CD1c-positive myeloid dendritic cell (primary cell): ENCODE measurements around the gene RAB42.
"Not testable (repeated sequence)": the region's sequence is repeated elsewhere in the genome, so short reads cannot be mapped to it uniquely, and the experiment has no call there.

Experiments
- DNase-seq: peaks from one replicate; pipeline ENCODE4 v3.0.0-alpha.2; 2016; ENCODE audit errors: extremely low spot score

Gene RAB42

DNA sequence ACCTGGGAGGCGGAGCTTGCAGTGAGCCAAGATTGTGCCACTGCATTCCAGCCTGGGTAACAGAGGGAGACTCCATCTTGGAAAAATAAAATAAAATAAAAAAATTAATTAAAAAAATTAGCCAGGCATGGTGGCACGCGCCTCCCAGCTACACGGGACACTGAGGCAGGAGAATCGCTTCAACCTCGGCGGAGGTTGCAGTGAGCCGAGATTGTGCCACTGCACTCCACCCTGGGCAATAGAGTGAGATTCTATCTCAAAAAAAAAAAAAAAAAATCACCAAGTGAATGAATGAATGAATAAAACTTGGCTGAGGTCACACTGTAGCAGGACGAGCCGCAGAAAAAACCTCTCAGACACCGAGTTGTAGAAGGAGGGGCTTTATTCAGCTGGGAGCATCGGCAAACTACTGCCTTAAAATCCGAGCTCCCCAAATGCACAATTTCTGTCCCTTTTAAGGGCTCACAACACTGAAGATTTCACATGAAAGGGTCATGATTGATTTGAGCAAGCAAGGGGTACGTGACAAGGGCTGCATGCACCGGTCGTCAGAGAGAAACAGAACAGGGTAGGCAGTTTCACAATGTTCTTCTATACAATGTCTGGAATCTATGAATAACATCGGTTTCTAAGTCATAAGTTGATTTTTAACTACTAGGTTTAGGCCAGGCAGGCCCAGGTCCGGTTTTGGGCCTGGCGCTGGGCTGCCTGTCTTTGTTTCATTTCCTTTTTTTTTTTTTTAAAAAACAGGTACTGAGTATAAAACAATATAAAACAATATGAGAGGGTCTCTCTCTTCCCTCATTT, 5.3 kb upstream of the RAB42 start:
- DNase-seq: not testable (repeated sequence)

DNA sequence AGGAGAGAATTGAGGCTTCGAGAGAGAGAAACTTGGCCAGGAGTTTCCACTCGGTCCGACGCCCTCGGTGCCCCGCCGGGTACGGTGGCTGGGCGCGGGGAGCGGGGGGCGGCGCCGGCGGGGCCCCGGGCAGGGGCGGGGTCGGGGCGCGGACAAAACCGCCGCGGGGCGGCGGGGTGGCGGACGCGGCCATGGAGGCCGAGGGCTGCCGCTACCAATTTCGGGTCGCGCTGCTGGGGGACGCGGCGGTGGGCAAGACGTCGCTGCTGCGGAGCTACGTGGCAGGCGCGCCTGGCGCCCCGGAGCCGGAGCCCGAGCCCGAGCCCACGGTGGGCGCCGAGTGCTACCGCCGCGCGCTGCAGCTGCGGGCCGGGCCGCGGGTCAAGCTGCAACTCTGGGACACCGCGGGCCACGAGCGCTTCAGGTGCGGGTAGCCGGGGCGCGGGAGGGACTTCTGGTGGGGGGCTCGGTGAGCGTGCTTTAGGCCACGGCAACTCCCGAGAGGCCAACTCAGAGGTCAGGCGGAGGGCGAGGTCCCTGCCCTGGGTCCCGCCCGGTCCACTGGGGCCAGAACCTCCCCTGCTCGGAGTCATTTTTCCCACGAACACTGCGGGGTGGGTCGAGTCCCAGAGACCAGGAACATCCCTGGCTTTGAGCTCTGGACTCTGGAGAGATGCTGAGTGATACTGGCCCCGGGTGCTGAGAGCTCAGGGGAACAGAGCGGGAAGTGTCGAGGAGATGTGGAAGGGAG, 431 bp downstream of the RAB42 start:
- DNase-seq: peak; percentile 44

DNA sequence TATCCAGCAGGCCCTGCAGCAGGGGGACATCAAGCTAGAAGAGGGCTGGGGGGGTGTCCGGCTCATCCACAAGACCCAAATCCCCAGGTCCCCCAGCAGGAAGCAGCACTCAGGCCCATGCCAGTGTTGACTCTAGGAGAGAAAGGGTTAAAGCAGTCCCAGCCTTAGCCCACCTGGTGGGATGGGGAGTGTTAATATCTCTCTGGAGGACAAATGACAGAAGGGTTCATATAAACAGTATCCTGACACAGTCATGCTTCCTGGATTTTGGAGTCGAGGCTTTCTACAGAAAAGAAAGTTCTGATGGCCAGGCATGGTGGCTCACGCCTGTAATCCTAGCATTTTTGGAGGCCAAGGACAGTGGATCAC, 1.9 kb downstream of the RAB42 start:
- not testable (repeated sequence) for DNase-seq

DNA sequence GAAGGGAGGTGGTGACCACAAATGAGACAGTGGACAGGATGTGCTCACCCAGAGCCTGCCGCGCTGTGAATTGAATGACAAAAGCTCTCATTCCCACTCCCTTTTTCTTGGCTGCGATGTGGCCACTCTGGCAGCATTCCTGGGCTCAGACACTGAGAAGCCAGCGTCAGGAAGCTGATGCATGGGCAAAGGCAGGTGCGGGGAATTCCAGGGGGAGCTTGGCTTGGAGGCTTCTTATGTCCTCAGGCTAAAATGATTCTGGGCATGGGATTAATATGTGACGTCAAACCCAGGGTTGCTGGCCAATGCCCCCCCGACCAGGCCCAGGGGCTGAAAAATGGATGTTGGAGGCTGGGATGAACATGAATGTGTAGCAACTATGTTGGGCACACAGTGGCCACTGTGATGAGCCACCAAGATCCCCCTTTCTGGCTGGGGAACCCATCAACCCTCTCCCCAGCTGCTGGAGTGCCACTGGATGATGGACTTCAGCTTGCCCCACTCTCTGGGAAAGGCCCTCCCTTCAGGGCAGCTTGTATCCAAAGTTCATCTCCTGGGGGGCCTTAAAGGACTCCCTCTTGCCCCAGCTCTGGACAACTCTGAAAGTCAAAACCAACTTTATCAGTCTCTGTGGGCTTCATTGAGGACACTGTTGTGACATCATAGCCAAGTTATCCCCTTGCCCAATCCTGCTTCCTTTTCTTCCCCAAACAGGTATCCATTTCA, 2.8 kb downstream of the RAB42 start:
- not testable (repeated sequence) for DNase-seq

DNA sequence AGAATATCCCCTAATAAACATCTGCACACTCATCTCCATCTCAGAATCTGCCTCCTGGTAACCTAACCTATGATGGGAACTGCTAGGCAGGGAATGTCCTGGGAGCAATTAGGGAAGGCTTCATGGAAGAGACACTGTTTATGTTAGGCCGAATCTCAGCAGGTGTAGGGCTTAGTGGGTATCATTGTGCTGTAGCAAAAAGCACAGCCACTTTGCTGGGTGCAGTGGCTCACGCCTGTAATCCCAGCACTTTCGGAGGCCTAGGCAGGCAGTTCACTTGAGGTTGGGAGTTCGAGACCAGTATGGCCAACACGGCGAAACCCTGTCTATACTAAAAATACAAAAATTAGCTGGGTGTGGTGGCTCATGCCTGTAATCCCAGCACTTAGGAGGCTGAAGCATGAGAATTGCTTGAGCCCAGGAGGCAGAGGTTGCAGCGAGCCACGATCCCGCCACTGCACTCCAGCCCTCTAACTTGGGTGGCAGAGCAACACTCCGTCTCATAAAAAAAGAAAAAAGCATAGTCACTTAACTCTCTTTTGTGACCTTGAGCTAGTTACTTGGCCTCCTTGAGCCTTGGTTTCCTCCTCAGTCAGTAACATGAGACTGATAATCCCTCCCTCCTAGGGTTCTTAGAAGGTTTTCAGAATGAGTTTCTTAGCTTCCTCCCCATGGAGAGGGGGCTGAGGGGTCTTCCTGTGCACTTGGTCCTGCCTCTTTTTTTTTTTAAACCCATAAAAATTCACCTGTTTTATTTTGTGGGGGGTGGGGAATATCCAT, 3.5 kb downstream of the RAB42 start:
- DNase-seq: no peak

DNA sequence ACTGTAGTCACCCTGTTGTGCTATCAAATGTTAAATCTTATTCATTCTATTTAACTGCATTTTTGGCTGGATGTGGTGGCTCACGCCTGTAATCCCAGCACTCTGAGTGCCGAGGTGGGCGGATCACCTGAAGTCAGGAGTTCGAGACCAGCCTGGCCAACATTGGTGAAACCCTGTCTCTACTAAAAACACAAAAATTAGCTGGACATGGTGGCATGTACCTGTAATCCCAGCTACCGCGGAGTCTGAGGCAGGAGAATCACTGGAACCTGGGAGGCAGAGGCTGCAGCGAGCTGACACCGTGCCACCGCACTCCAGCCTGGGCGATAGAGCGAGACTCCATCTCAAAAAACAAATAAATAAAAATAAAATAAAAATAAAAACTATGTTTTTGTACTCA, 4.2 kb downstream of the RAB42 start:
- DNase-seq: not testable (repeated sequence)

DNA sequence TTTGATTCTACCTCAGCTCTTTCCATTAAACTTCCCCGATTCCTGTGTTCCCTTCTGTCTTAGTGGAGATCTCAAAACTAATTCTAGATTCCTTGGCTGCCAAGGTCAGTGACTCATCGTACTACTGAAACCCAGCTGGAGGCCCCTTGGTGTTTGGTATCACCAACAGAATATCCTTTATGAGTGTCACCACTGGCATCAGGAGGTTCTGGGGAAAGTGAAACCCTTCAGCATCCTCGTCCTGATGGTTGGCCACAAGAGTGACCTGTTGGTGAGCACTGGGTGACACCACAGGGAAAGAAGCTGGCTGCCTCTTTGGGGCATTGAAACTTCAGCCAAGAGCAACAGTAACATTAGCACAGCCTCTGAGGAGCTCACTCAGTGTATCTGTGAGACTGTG, 9.6 kb downstream of the RAB42 start:
- no peak for DNase-seq

DNA sequence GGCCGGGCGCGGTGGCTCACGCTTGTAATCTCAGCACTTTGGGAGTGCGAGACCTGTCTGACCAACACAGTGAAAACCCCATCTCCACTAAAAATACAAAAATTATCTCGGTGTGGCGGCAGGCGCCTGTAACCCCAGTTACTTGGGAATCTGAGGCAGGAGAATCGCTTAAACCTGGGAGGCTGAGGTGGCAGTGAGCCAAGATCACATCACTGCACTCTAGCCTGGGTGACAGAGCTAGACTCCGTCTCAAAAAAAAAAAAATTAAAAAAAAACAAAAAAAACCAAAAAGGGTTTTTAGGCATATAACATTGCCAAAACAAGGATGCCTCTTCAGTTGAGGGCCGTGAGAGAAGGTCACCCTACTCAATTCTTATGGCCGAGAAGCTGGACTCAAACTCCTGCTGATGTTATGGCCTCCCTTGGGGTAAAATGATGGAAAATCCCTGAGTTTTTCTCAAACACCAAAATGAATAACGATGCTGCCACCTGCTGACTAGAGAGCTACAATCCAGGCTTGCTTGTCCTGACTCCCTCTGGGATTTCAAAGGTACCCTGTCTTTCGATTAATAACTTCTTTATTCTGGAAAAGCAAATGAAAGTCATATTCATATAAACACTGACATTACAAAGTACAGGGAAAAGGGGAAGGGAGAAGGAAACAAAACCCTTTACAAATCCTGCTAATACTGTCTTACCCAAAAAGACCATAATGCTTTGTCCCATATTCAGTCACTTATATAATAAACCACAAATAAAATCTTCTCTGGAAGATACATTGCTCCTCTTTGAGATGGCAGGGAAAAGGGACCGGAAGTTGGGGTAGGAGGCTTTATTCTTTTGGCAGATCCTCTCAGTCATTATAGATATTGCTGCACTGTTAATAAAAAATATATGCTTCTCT, 10.7 kb downstream of the RAB42 start:
- DNase-seq: peak; percentile 81

DNA sequence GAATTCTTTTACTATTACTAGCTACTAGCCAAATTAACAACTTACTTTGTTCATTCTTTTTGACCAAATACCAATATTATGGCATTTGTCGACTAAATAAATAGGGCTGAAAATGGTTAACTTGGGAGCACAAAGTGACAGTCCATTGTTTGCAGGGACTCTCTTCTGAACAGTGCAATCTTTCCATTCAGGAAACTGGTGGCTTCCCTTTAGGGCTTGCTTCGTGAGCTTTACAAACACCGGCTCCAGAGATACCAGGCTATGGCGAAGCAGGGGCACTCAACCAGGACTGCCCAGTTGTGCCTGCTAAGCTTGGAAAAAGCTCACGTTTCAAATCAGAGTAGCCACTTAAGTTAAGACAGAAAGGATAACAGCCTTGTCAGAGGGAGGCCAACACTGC, 12.3 kb downstream of the RAB42 start:
- no peak for DNase-seq

DNA sequence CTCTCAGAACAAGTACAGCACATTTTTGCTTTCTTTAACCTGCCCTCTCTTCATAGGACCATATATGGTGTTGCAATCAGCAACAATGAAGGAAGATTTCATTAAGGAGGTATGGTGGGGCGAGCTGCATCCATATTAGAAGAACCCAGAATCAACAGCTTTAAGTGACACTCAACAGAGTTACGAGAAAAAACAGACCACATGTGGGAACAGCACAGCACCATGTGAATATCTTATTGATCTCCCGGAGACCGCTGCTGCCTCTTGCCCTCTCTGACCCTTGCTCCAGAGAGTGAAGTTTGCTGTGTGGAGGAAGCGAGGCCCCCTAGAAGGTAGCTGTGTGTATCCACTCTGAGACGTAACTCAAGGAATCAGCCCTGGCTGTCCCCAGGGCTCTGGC, 12.9 kb downstream of the RAB42 start:
- DNase-seq: no peak

DNA sequence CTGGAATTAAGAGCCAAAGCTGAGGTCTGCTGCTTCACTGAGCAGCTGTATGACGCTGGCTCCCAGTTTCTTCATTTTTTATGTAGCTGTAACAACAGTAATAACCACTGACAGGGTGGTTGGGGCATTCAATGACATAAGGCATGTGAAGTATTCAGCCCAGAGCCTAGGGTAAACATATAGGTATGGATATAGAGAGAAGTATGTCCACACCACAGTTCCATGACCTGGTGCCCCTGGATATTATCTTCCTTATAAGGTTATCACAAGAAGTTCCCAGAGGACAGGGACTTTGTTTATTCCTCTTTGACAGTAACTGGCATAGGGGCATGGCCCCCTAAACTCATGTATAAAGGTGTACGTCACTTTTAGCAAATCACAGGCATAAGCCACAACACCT, 14.7 kb downstream of the RAB42 start:
- DNase-seq: no peak

DNA sequence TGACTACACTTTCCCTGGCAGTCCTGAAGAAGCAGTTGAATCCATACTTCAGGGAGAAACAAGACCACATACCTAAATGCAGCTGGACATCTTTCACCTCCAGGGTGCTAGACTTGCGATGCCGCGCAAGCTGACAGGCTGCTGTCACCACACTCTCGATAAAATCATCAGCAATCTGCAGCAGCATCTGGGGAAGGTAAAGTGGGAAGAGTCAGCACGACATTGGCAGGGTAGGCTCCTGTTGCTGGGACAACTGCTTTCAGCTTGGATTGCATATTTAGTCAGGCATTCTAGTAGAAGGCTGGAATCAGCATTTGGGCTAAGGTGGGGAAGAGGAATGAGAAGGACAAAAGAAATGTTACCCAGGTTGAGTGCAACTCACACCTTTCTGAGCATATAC, 21.1 kb downstream of the RAB42 start:
- no peak for DNase-seq

DNA sequence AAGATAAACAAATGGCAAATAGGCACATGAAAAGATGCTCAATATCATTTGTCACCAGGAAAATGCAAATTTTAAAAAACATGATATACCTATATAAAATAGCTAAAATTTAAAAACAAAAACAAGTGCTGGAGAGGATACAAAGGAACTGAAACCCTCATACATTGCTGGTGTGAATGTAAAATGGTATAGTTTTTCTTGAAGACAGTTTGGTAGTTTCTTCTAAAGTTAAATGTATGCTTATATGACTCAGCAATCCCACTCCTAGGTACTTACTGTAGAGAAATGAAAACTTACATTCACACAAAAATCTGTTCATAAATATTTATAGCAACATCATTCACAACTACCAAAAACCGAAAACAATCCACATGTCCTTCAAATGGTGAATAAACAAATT, 39.6 kb downstream of the RAB42 start:
- DNase-seq: no peak

DNA sequence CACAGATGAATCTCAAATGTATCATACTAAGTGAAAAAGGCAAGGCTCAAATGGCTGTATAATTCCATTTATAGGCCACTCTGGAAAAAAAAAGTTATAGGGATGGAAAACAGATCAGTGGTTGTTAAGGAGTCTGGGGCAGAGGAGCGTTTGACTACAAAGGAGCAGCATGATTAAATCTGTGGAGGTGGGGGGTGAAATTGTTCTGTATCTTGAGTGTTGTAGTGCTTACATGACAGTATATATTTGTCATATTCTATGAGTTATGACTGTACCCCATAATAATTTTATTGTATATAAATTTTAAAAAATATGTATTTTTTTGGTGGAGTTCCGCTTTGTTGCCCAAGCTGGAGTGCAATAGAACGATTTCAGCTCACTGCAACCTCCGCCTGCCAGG, 40.5 kb downstream of the RAB42 start:
- DNase-seq: no peak

DNA sequence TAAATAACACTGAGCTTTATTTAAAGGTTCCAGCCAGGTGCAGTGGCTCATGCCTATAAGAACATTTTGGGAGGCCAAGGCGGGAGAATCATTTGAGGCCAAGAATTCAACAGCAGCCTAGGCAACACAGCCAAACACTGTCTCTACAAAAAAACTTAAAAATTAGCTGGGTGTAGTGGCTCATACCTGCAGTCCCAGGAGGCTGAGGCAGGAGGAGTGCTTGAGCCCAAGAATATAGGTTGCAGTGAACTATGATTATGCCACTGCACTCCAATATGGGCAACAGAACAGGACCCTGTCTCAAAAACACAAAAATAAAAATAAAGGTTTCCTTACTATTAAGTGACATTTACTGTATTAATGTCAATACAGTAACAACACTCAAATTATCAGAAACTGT, 48.7 kb downstream of the RAB42 start:
- DNase-seq: peak; percentile 11

DNA sequence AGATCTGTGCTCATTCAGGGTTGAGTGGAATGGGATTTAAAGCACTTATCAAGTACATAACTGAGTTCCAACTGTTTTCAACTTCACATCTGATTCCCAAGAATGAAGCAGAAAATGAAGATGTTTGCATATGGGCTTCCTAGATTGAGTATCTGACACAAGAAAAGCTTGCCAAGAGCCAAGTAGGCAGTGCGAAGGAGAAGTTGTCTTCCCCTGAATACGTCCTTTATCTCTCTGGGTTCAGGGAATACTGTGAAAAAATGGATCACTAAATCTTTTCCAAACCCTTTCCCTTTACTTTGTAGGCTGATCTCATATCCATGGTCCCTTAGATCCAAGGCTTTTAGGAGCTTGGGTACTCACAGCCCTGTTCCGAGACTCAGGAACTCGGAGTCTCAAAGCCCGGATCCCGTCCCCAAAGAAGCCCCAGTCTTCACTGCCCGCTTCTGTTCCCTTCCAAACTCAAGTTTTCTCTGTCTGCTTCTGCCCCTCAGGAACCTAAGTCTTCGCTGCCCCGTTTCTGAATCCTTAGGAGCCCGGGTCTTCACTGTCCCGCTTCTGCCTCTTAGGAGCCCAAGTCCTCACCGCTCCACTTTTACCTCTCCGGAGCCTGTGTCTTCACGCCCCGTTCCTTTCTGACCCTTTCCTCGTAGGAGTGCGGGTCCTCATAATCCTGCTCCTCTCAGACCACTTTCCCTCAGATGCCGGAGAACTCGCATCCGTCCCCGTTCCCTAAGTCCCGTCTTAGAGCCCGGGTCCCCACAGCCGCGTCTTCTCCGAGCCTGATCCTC, 50.2 kb downstream of the RAB42 start:
- peak; percentile 16 for DNase-seq

DNA sequence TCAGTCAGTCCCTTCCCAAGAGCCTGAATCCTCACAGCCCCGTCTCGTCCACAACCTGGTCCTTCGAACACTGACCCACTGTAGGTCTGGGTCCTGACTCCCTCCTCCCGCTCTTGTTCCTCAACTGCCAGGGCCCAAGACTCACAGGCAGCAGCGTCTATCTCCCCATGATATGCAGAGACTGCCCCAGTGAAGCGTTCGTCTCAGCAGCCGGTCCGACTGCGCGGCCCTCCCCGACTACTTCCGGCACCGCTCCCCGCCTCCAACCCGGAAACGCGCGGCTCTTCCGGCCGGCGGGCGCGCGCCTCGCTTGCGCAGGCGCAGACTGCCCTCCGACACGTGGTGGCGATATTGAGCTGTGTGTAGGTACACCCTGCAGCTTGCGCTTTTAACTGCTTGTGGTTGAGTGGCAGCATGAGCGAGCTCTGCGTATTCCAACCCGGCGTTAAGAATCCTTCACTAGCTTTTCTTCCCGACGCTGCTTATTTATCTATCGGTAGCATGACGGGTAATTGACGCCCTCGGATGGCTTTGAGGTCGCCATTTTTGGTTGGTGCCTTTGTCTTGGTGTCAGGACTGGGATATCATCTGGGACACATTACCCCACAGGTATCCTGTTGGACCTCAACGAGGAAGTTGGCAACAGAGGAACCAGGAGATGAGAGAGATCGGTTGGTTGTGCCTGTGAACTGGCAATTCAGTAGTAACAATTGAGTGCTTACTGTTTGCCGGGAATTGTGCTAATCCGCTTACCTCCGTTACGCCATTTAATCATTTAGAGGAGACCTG, 51.0 kb downstream of the RAB42 start, which contains the start of gene TAF12:
Gene TAF12 (minus strand): TSS at position 221 of the 789 bp plus-strand sequence. CDS start 20,986 bp downstream, outside the sequence.
- peak; percentile 99 for DNase-seq

DNA sequence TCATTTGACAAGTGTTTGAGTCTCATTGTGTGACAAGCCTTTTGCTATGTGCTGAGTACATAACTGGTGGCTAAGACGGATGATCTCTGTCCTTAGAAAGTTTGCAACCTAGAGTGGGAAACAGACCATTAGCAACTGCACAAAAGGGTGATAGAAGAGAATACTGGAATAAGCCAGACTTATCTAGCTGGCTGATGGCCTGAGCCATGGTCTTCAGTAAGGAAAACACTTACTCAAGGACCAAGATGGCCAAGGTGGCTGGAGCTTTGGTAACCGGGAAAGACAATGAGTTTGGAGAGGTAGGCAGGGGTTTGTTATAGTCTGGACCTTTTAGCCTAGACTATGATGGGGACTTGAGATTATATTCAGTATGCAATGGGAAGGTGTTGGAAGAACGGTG, 52.4 kb downstream of the RAB42 start:
- no peak for DNase-seq
